ENCODE results near the gene TRIML1.

Gene TRIML1

DNA sequence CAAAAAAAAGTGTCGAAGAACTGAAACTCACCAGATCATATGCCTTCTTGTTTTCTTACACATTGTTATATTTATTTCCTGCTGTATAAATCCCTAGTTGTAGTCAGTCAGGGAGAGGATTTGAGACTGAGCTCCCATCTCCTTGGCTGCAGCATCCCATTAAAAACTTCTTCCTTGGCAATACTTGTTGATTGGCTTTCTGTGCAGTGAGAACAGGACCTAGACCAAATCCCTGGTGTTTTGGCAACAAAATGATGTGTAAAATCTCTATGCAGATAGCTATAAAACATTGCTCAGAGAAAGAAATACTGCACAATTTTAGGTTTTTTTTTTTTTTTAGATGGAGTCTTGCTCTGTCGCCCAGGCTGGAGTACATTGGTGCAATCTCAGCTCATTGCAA lies 47.9 kb downstream of the TRIML1 start:
- no peaks in the 10 kb centered on the region for H3K9me3 ChIP-seq (ENCODE audit: control insufficient read depth, low read length)
- no peak overlapping the region for H3K4me2 ChIP-seq (ENCODE audit: low read length, poor library complexity, severe bottlenecking)
- WGBS = 60% methylated on average over 1 of the region's 2 CpGs
- no peak overlapping the region for H2BK15ac ChIP-seq (ENCODE audit: low read depth, poor library complexity, severe bottlenecking)
- no peak overlapping the region for H2AK5ac ChIP-seq (ENCODE audit: low read length, severe bottlenecking)
- no peak overlapping the region for H3K4me3 ChIP-seq (ENCODE audit: insufficient read depth in 1 of 2, low read depth in 1 of 2, low read length in 2 of 2)
- no peak overlapping the region for H4K91ac ChIP-seq (ENCODE audit: low read length)
- H3K4me1 ChIP-seq (ENCODE audit: control insufficient read depth, insufficient read depth, low read depth, low read length) = no peaks in the 10 kb centered on the region
- no peak overlapping the region for H4K8ac ChIP-seq (ENCODE audit: low read length)
- no peak overlapping the region for H3K4ac ChIP-seq (ENCODE audit: low read depth in 1 of 2, low read length in 2 of 2)
- no peaks in the 10 kb centered on the region for H3K36me3 ChIP-seq (ENCODE audit: control insufficient read depth in 1 of 2, insufficient read depth in 2 of 2, low read depth in 1 of 2, low read length in 2 of 2)
- no peak overlapping the region for H3K9ac ChIP-seq (ENCODE audit: low read length)
- H3K27ac ChIP-seq (ENCODE audit: low read length, poor library complexity, severe bottlenecking) = no peak overlapping the region
- no peak overlapping the region for H2AFZ ChIP-seq (ENCODE audit: low read depth, low read length)
- H3K79me1 ChIP-seq (replicated peaks; ENCODE audit: low read length, poor library complexity, severe bottlenecking) = no peaks in the 10 kb centered on the region
- no peak overlapping the region for H3K23ac ChIP-seq (ENCODE audit: low read length in 2 of 2)
- no peak overlapping the region for H2BK5ac ChIP-seq (ENCODE audit: low read depth, low read length, poor library complexity, severe bottlenecking)
- no peak overlapping the region for H3K14ac ChIP-seq (ENCODE audit: low read length in 2 of 2)
- H3K27me3 ChIP-seq (ENCODE audit: control insufficient read depth in 1 of 2, insufficient read depth in 1 of 2, low read length in 2 of 2) = no peaks in the 10 kb centered on the region
- no peak overlapping the region for H2BK120ac ChIP-seq (ENCODE audit: low read depth, low read length)
- no peak for DNase-seq
- H2BK12ac ChIP-seq (ENCODE audit: low read length in 2 of 2) = no peak overlapping the region
- H3K18ac ChIP-seq (ENCODE audit: low read depth in 1 of 2, low read length in 2 of 2) = no peak overlapping the region

GRCh38 chr4:188190461-188190860 lies 51.2 kb downstream of the TRIML1 start:
- no peak overlapping the region for H2BK15ac ChIP-seq (ENCODE audit: low read depth, poor library complexity, severe bottlenecking)
- H3K18ac ChIP-seq (ENCODE audit: low read depth in 1 of 2, low read length in 2 of 2) = no peak overlapping the region
- H3K27me3 ChIP-seq (ENCODE audit: control insufficient read depth in 1 of 2, insufficient read depth in 1 of 2, low read length in 2 of 2) = no peaks in the 10 kb centered on the region
- H3K23ac ChIP-seq (ENCODE audit: low read length in 2 of 2) = no peak overlapping the region
- no peaks in the 10 kb centered on the region for H3K79me1 ChIP-seq (replicated peaks; ENCODE audit: low read length, poor library complexity, severe bottlenecking)
- DNase-seq = no peak
- no peak overlapping the region for H4K91ac ChIP-seq (ENCODE audit: low read length)
- no peaks in the 10 kb centered on the region for H3K9me3 ChIP-seq (ENCODE audit: control insufficient read depth, low read length)
- H3K9ac ChIP-seq (ENCODE audit: low read length) = peak overlapping the region; percentile 70
- WGBS = 55% methylated on average over 2 of the region's 3 CpGs
- no peaks in the 10 kb centered on the region for H3K36me3 ChIP-seq (ENCODE audit: control insufficient read depth in 1 of 2, insufficient read depth in 2 of 2, low read depth in 1 of 2, low read length in 2 of 2)
- H2AFZ ChIP-seq (ENCODE audit: low read depth, low read length) = no peak overlapping the region
- no peak overlapping the region for H3K4me3 ChIP-seq (ENCODE audit: insufficient read depth in 1 of 2, low read depth in 1 of 2, low read length in 2 of 2)
- no peak overlapping the region for H3K4ac ChIP-seq (ENCODE audit: low read depth in 1 of 2, low read length in 2 of 2)
- no peak overlapping the region for H2BK5ac ChIP-seq (ENCODE audit: low read depth, low read length, poor library complexity, severe bottlenecking)
- H3K4me1 ChIP-seq (ENCODE audit: control insufficient read depth, insufficient read depth, low read depth, low read length) = no peaks in the 10 kb centered on the region
- H2BK12ac ChIP-seq (ENCODE audit: low read length in 2 of 2) = no peak overlapping the region
- no peak overlapping the region for H2BK120ac ChIP-seq (ENCODE audit: low read depth, low read length)
- no peak overlapping the region for H3K14ac ChIP-seq (ENCODE audit: low read length in 2 of 2)
- H3K4me2 ChIP-seq (ENCODE audit: low read length, poor library complexity, severe bottlenecking) = no peak overlapping the region
- no peak overlapping the region for H3K27ac ChIP-seq (ENCODE audit: low read length, poor library complexity, severe bottlenecking)
- H4K8ac ChIP-seq (ENCODE audit: low read length) = no peak overlapping the region
- no peak overlapping the region for H2AK5ac ChIP-seq (ENCODE audit: low read length, severe bottlenecking)

DNA sequence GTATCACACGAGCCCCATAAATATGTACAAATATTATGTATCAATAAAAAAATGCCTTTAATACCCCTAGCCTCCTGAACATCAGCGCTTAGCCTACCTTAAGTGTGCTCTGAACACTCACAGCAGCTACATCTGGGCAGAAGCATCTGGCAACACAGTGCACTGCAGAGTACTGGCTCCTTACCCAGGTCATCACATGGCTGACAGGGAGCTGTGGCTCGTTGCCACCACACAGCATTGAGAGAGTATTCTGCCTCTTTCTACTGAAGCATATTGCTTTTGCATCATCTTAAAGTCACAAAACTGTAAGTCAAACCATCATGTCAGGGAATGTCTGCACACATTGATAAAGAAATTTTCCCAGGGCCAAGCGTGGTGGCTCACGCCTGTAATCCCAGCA lies 55.2 kb downstream of the TRIML1 start:
- Histone ChIP-seq H3K18ac (ENCODE audit: low read depth in 1 of 2, low read length in 2 of 2) (no peak overlapping the region), H2BK5ac (ENCODE audit: low read depth, low read length, poor library complexity, severe bottlenecking) (no peak overlapping the region), H3K27ac (ENCODE audit: low read length, poor library complexity, severe bottlenecking) (no peak overlapping the region), H3K4me1 (ENCODE audit: control insufficient read depth, insufficient read depth, low read depth, low read length) (no peaks in the 10 kb centered on the region), H3K9ac (ENCODE audit: low read length) (no peak overlapping the region), H3K4me3 (ENCODE audit: insufficient read depth in 1 of 2, low read depth in 1 of 2, low read length in 2 of 2) (no peak overlapping the region), H3K4me2 (ENCODE audit: low read length, poor library complexity, severe bottlenecking) (no peak overlapping the region), H3K9me3 (ENCODE audit: control insufficient read depth, low read length) (no peaks in the 10 kb centered on the region), H4K91ac (ENCODE audit: low read length) (no peak overlapping the region), H2BK120ac (ENCODE audit: low read depth, low read length) (no peak overlapping the region), H2BK15ac (ENCODE audit: low read depth, poor library complexity, severe bottlenecking) (no peak overlapping the region), H3K79me1 (replicated peaks; ENCODE audit: low read length, poor library complexity, severe bottlenecking) (no peaks in the 10 kb centered on the region), H4K8ac (ENCODE audit: low read length) (no peak overlapping the region), H3K23ac (ENCODE audit: low read length in 2 of 2) (no peak overlapping the region), H2AK5ac (ENCODE audit: low read length, severe bottlenecking) (no peak overlapping the region), H2BK12ac (ENCODE audit: low read length in 2 of 2) (no peak overlapping the region), H2AFZ (ENCODE audit: low read depth, low read length) (no peak overlapping the region), H3K14ac (ENCODE audit: low read length in 2 of 2) (no peak overlapping the region), H3K27me3 (ENCODE audit: control insufficient read depth in 1 of 2, insufficient read depth in 1 of 2, low read length in 2 of 2) (no peaks in the 10 kb centered on the region), H3K36me3 (ENCODE audit: control insufficient read depth in 1 of 2, insufficient read depth in 2 of 2, low read depth in 1 of 2, low read length in 2 of 2) (no peaks in the 10 kb centered on the region), H3K4ac (ENCODE audit: low read depth in 1 of 2, low read length in 2 of 2) (no peak overlapping the region)
- WGBS = 95% methylated on average over 5 of the region's 5 CpGs
- no peak for DNase-seq

DNA sequence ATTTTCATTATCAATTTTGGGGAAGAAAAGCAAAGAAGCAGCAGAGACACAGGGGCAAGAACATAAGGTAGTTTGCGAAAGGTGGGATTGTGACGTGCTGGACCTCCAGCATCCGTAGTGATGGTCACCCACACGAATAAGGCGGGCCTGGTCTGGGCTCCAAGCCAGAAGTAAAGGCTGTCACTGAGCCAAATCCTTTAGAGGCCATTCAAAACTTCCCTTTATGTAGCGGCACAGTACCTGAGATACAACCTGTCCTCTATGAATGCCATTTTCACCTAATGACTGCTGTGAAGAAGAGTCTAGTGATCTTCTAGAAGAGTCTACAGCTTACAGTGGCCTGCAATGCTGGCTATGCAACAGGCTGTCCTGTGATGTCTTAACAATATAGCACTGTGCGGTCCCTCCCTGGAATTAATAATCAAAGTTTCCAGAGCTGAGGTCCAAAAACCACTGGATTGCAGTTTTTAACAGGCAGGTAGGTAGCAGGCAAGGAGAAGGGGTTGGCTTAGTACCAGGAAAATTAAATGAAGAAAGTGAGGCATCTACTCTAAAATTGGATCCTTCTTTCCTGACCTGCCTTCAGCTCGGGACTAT lies 56.2 kb downstream of the TRIML1 start:
- Histone ChIP-seq H3K9me3 (ENCODE audit: control insufficient read depth, low read length) (no peaks in the 10 kb centered on the region), H3K36me3 (ENCODE audit: control insufficient read depth in 1 of 2, insufficient read depth in 2 of 2, low read depth in 1 of 2, low read length in 2 of 2) (no peaks in the 10 kb centered on the region), H2BK15ac (ENCODE audit: low read depth, poor library complexity, severe bottlenecking) (no peak overlapping the region), H2BK5ac (ENCODE audit: low read depth, low read length, poor library complexity, severe bottlenecking) (no peak overlapping the region), H3K4me3 (ENCODE audit: insufficient read depth in 1 of 2, low read depth in 1 of 2, low read length in 2 of 2) (no peak overlapping the region), H3K27me3 (ENCODE audit: control insufficient read depth in 1 of 2, insufficient read depth in 1 of 2, low read length in 2 of 2) (no peaks in the 10 kb centered on the region), H3K23ac (ENCODE audit: low read length in 2 of 2) (no peak overlapping the region), H4K8ac (ENCODE audit: low read length) (no peak overlapping the region), H2BK120ac (ENCODE audit: low read depth, low read length) (no peak overlapping the region), H4K91ac (ENCODE audit: low read length) (no peak overlapping the region), H3K18ac (ENCODE audit: low read depth in 1 of 2, low read length in 2 of 2) (no peak overlapping the region), H3K27ac (ENCODE audit: low read length, poor library complexity, severe bottlenecking) (no peak overlapping the region), H3K79me1 (replicated peaks; ENCODE audit: low read length, poor library complexity, severe bottlenecking) (no peaks in the 10 kb centered on the region), H2AFZ (ENCODE audit: low read depth, low read length) (no peak overlapping the region), H3K9ac (ENCODE audit: low read length) (peak overlapping the region; percentile 46), H3K4me2 (ENCODE audit: low read length, poor library complexity, severe bottlenecking) (no peak overlapping the region), H3K4ac (ENCODE audit: low read depth in 1 of 2, low read length in 2 of 2) (no peak overlapping the region), H3K14ac (ENCODE audit: low read length in 2 of 2) (peak overlapping the region in 1 of 2 experiments; percentile 28), H2AK5ac (ENCODE audit: low read length, severe bottlenecking) (no peak overlapping the region), H3K4me1 (ENCODE audit: control insufficient read depth, insufficient read depth, low read depth, low read length) (no peaks in the 10 kb centered on the region), H2BK12ac (ENCODE audit: low read length in 2 of 2) (no peak overlapping the region)
- 87% methylated on average over 8 of the region's 8 CpGs for WGBS
- no peak for DNase-seq
